Right cardiac atrium (tissue), 5 donors: ENCODE data around the gene TGM2. TPM values are rescaled to one million over a fixed set of nuclear protein-coding genes. Genes with fewer than 3 reads are reported as not detected.

Experiments used
- ATAC-seq, 2 donors: fragments of 200-7000 bp; cut with Tn5 transposase; one replicate each; pipeline versions ENCODE4 v1.8.0 to v1.9.1; 2020; ENCODE audit warnings: moderate library complexity in 2 of 2, mild to moderate bottlenecking in 1 of 2
- DNase-seq, 3 donors: peaks; one replicate each; pipeline ENCODE4 v3.0.0-alpha.2; 2020
- H3K27ac ChIP-seq: one replicate; pipeline ENCODE4 v1.5.1; 2013; ENCODE audit warnings: mild to moderate bottlenecking, low read length, control low read depth, moderate library complexity
- H3K27me3 ChIP-seq: one replicate; pipeline ENCODE4 v1.6.1; 2013; ENCODE audit not compliant: control insufficient read depth, insufficient read depth
- H3K4me1 ChIP-seq: one replicate; pipeline ENCODE4 v1.6.1; 2013; ENCODE audit warnings: low read length; ENCODE audit not compliant: control insufficient read depth, insufficient read depth
- H3K4me3 ChIP-seq: one replicate; pipeline ENCODE4 v1.5.1; 2013; ENCODE audit warnings: low read length, control low read depth
- H3K9me3 ChIP-seq: one replicate; pipeline ENCODE4 v1.6.1; 2013; ENCODE audit warnings: low read length; ENCODE audit not compliant: control insufficient read depth
- WGBS: extraction: QIAGEN DNeasy Blood & Tissue Kit; methylation state at CpG from one replicate; pipeline ENCODE4 v1.1.7; 2013; 5-methylcytosine and 5-hydroxymethylcytosine counted together
- intact Hi-C, 4 donors: fragments of 100-400 bp; cut with DNase I; formaldehyde crosslinking; loops; one replicate each; pipeline versions ENCODE4 v1.11.0 to v1.14.0; 2022 to 2023
- polyA plus RNA-seq: library from polyadenylated mRNA; stranded (reverse); fragments of 200-250 nt; gene quantifications from one replicate; pipeline ENCODE4 v1.2.3, GENCODE V29; 2013
- total RNA-seq, 4 donors: library from RNA; stranded (reverse); fragmentation: NEBNext Ultra II Directional; extraction: Animal tissue kit (Norgen Biotek cat#: 25700); gene quantifications; one replicate each; pipeline ENCODE4 v1.2.1, GENCODE V29; 2021
- donor health status: healthy with polysubstance abuse.
- donor health status: DM: no; HTN: yes; CAD: no.
- donor health status: DM: no; HTN: no; CAD: no.
- donor health status: DM: no; HTN: yes; CAD: no; lungs with severe emphysema.
- donor health status: DM: yes; HTN: yes; CAD: no.

The TGM2 gene
- total and polyA plus RNA-seq, 5 donors = 447 to 1,731 (median 1,246) TPM

- WGBS = 37% methylated on average over 16 of the region's 16 CpGs
- ATAC-seq (peak; percentile 32 to 45), DNase-seq (peak; percentile 61 to 69 (median 65))
- no peaks in the 10 kb centered on the region for H3K27me3 ChIP-seq
- intact Hi-C loops = no loop called here
- peak overlapping the region; percentile 81 for H3K27ac ChIP-seq
- H3K4me3 ChIP-seq = no peak overlapping the region
- H3K4me1 ChIP-seq = peaks cover 18% of the 10 kb centered on the region
- no peaks in the 10 kb centered on the region for H3K9me3 ChIP-seq
Observed at GRCh38 chr20:38143646-38144554, 21.2 kb downstream of the TGM2 start.

- peak in 1 of 2 donors; percentile 0 for ATAC-seq
- no peak overlapping the region for H3K4me3 ChIP-seq
- DNase-seq = peak; percentile 15 to 51 (median 47)
- 70% methylated on average over 10 of the region's 10 CpGs for WGBS
- H3K4me1 ChIP-seq = peaks cover 18% of the 10 kb centered on the region
- H3K27me3 ChIP-seq = no peaks in the 10 kb centered on the region
- intact Hi-C loops = no loop called here
- peak overlapping the region; percentile 50 for H3K27ac ChIP-seq
- H3K9me3 ChIP-seq = no peaks in the 10 kb centered on the region
Observed at GRCh38 chr20:38143238-38143645, 21.8 kb downstream of the TGM2 start.

GRCh38 chr20:38141889-38142494 lies 23.1 kb downstream of the TGM2 start:
- no peaks in the 10 kb centered on the region for H3K9me3 ChIP-seq
- no peak for ATAC-seq
- peak in 2 of 3 donors; percentile 10 to 46 for DNase-seq
- no peaks in the 10 kb centered on the region for H3K27me3 ChIP-seq
- H3K27ac ChIP-seq = no peak overlapping the region
- intact Hi-C loops = no loop called here
- H3K4me1 ChIP-seq = peaks cover 18% of the 10 kb centered on the region
- WGBS = 97% methylated on average over 16 of the region's 16 CpGs
- H3K4me3 ChIP-seq = no peak overlapping the region

- WGBS = 79% methylated on average over 23 of the region's 23 CpGs
- H3K27me3 ChIP-seq = no peaks in the 10 kb centered on the region
- peak in 2 of 3 donors; percentile 19 to 58 for DNase-seq
- H3K4me3 ChIP-seq = no peak overlapping the region
- peaks cover 18% of the 10 kb centered on the region for H3K4me1 ChIP-seq
- intact Hi-C loops = no loop called here
- peak in 1 of 2 donors; percentile 2 for ATAC-seq
- H3K27ac ChIP-seq = no peak overlapping the region
- no peaks in the 10 kb centered on the region for H3K9me3 ChIP-seq
Observed at GRCh38 chr20:38141204-38141888, 23.7 kb downstream of the TGM2 start.

- 42% methylated on average over 12 of the region's 12 CpGs for WGBS
- intact Hi-C loops = no loop called here
- Histone ChIP-seq H3K27me3 (no peaks in the 10 kb centered on the region), H3K9me3 (no peaks in the 10 kb centered on the region), H3K4me3 (no peak overlapping the region), H3K4me1 (peaks cover 18% of the 10 kb centered on the region), H3K27ac (peak overlapping the region; percentile 49)
- DNase-seq (peak in 1 of 3 donors; percentile 72), ATAC-seq (peak; percentile 3 to 6)
Observed at GRCh38 chr20:38139977-38140753, 24.9 kb downstream of the TGM2 start.

- ATAC-seq (no peak), DNase-seq (peak in 1 of 3 donors; percentile 35)
- WGBS = 93% methylated on average over 25 of the region's 25 CpGs
- intact Hi-C loops = no loop called here
- peaks cover 19% of the 10 kb centered on the region for H3K4me1 ChIP-seq
- H3K4me3 ChIP-seq = no peak overlapping the region
- H3K27me3 ChIP-seq = no peaks in the 10 kb centered on the region
- no peaks in the 10 kb centered on the region for H3K9me3 ChIP-seq
- peak overlapping the region; percentile 6 for H3K27ac ChIP-seq
Observed at GRCh38 chr20:38139156-38139912, 25.7 kb downstream of the TGM2 start.

GRCh38 chr20:38138086-38138778 lies 26.8 kb downstream of the TGM2 start:
- DNase-seq (peak in 1 of 3 donors; percentile 37), ATAC-seq (no peak)

GRCh38 chr20:38137441-38138037 lies 27.5 kb downstream of the TGM2 start:
- whole genome bisulfite sequencing = 93% methylated on average over 11 of the region's 11 CpGs
- Histone ChIP-seq H3K27me3 (no peaks in the 10 kb centered on the region), H3K27ac (no peak overlapping the region), H3K4me3 (no peak overlapping the region), H3K9me3 (no peaks in the 10 kb centered on the region), H3K4me1 (peaks cover 15% of the 10 kb centered on the region)
- ATAC-seq (no peak), DNase-seq (peak in 1 of 3 donors; percentile 30)
- intact Hi-C loops = no loop called here

More at GRCh38 chr20:38138086-38138778, 26.8 kb downstream of the TGM2 start:
- Histone ChIP-seq H3K9me3 (no peaks in the 10 kb centered on the region), H3K4me3 (no peak overlapping the region), H3K4me1 (peaks cover 15% of the 10 kb centered on the region), H3K27me3 (no peaks in the 10 kb centered on the region), H3K27ac (no peak overlapping the region)
- intact Hi-C loops = no loop called here
- WGBS = 93% methylated on average over 15 of the region's 15 CpGs

- H3K4me1 ChIP-seq = peaks cover 15% of the 10 kb centered on the region
- DNase-seq (peak in 1 of 3 donors; percentile 53), ATAC-seq (no peak)
- H3K27ac ChIP-seq = peak overlapping the region; percentile 87
- H3K27me3 ChIP-seq = no peaks in the 10 kb centered on the region
- H3K9me3 ChIP-seq = no peaks in the 10 kb centered on the region
- H3K4me3 ChIP-seq = no peak overlapping the region
- intact Hi-C loops = no loop called here
- 76% methylated on average over 14 of the region's 14 CpGs for WGBS
Observed at GRCh38 chr20:38136421-38137245, 28.4 kb downstream of the TGM2 start.
